SK-N-SH treated with all-trans-retinoic acid at 6 μM for 48 hours (cell line): ENCODE measurements around the gene GPM6B.

Experiments
- ARNTL ChIP-seq: fragments of 450-650 bp; formaldehyde crosslinking; IDR thresholded peaks from 2 replicates; pipeline ENCODE4 v1.5.0; 2020; ENCODE audit warnings: low read depth, mild to moderate bottlenecking, moderate library complexity, borderline replicate concordance
- CREB5 ChIP-seq: fragments of 250-450 bp; sonication (Bioruptor Pico); IDR thresholded peaks from 2 replicates; pipeline ENCODE4 v1.5.1; 2020; ENCODE audit warnings: low read depth, mild to moderate bottlenecking, moderate library complexity
- GLIS3 ChIP-seq: fragments of 250-450 bp; sonication (Bioruptor Pico); IDR thresholded peaks from 2 replicates; pipeline ENCODE4 v1.5.0; 2020; ENCODE audit warnings: mild to moderate bottlenecking, moderate library complexity
- OSR1 ChIP-seq: fragments of 250-450 bp; sonication (Bioruptor Pico); IDR thresholded peaks from 2 replicates; pipeline ENCODE4 v1.8.0; 2022; ENCODE audit warnings: moderate library complexity, mild to moderate bottlenecking, inconsistent platforms
- PATZ1 ChIP-seq: fragments of 250-450 bp; sonication (Bioruptor Pico); IDR thresholded peaks from 2 replicates; pipeline ENCODE4 v1.8.0; 2020; ENCODE audit warnings: mild to moderate bottlenecking, moderate library complexity, borderline replicate concordance
- RARB ChIP-seq: fragments of 250-450 bp; sonication (Bioruptor Pico); IDR thresholded peaks from 2 replicates; pipeline ENCODE4 v1.8.0; 2021; ENCODE audit warnings: mild to moderate bottlenecking, moderate library complexity
- TCF4 ChIP-seq: fragments of 250-450 bp; sonication (Bioruptor Pico); IDR thresholded peaks from 2 replicates; pipeline ENCODE4 v1.8.0; 2021; ENCODE audit warnings: mild to moderate bottlenecking, moderate library complexity, borderline replicate concordance
- TOX ChIP-seq: fragments of 250-450 bp; sonication (Bioruptor Pico); IDR thresholded peaks from 2 replicates; pipeline ENCODE4 v1.8.0; 2021; ENCODE audit warnings: mild to moderate bottlenecking, moderate library complexity, borderline replicate concordance
- TSHZ2 ChIP-seq: fragments of 250-450 bp; sonication (Bioruptor Pico); IDR thresholded peaks from 2 replicates; pipeline ENCODE4 v1.5.0; 2020; ENCODE audit warnings: mild to moderate bottlenecking, moderate library complexity
- ZC3H10 ChIP-seq: fragments of 250-450 bp; sonication (Bioruptor Pico); IDR thresholded peaks from 2 replicates; pipeline ENCODE4 v1.5.1; 2021; ENCODE audit warnings: mild to moderate bottlenecking, moderate library complexity
- ZFP30 ChIP-seq: fragments of 450-650 bp; formaldehyde crosslinking; IDR thresholded peaks from 2 replicates; pipeline ENCODE4 v1.5.0; 2022; ENCODE audit warnings: mild to moderate bottlenecking, moderate library complexity
- ZNF565 ChIP-seq: fragments of 450-650 bp; formaldehyde crosslinking; conservative IDR thresholded peaks from 2 replicates; pipeline ENCODE4 v1.5.0; 2020; ENCODE audit warnings: low read depth, mild to moderate bottlenecking, moderate library complexity
- ZNF70 ChIP-seq: fragments of 450-650 bp; formaldehyde crosslinking; IDR thresholded peaks from 2 replicates; pipeline ENCODE4 v1.5.0; 2020; ENCODE audit warnings: mild to moderate bottlenecking, moderate library complexity

GRCh38 chrX:13859724-13860123 lies 42.8 kb upstream of the GPM6B start:
- TF ChIP-seq OSR1 (CRISPR knock-in tag) (no peak), GLIS3 (no peak), ZFP30 (CRISPR knock-in tag) (no peak), TOX (CRISPR knock-in tag) (no peak), PATZ1 (CRISPR knock-in tag) (no peak), ARNTL (CRISPR knock-in tag) (no peak), ZNF565 (CRISPR knock-in tag) (no peak), ZNF70 (no peak), CREB5 (CRISPR knock-in tag) (no peak), ZC3H10 (CRISPR knock-in tag) (no peak), RARB (CRISPR knock-in tag) (no peak), TCF4 (CRISPR knock-in tag) (no peak), TSHZ2 (CRISPR knock-in tag) (no peak)
